ENCODE measurements around the gene SYT9.

DNA sequence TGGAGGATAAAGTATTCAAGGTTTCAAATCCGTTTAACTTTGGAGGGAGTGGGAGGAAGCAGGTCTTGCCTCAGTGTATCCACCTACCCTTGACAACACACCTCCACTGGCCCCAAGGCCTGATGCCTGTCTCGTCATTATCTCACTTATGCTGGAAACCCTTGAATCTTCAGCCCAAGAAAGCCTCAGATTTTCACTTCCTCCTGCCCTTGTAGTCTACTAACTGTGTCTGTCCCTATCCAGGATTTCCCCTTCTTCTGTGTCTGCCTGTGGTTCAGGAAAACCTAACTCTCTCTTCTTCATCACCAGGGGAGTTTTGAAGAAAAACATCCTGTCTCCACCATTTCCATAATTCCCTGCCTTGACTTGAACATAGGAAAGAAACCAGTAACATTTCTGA lies 56.1 kb downstream of the SYT9 start:
- TF ChIP-seq CTCF (IDR thresholded peaks at IDR 0.05; ENCODE audit: extremely low read depth in 1 of 2, insufficient read depth in 1 of 2, low read depth in 1 of 2, low read length in 2 of 2) (no peak), POLR2A (IDR thresholded peaks at IDR 0.05; ENCODE audit: low read depth, low read length) (no peak), POLR2AphosphoS5 (IDR thresholded peaks at IDR 0.05; ENCODE audit: insufficient read depth, low read depth, low read length) (no peak), FOS (IDR thresholded peaks at IDR 0.05; ENCODE audit: borderline replicate concordance, insufficient read depth, low read length) (no peak), JUN (IDR thresholded peaks at IDR 0.05; ENCODE audit: borderline replicate concordance, insufficient read depth, insufficient read length, low read depth) (no peak), MAX (IDR thresholded peaks at IDR 0.05; ENCODE audit: insufficient read depth, insufficient read length) (no peak), MYC (IDR thresholded peaks at IDR 0.05; ENCODE audit: low read depth, low read length) (no peak)

Measured in endothelial cell of umbilical vein (primary cell).